ENCODE data around the gene TMEM272.

The TMEM272 gene

DNA sequence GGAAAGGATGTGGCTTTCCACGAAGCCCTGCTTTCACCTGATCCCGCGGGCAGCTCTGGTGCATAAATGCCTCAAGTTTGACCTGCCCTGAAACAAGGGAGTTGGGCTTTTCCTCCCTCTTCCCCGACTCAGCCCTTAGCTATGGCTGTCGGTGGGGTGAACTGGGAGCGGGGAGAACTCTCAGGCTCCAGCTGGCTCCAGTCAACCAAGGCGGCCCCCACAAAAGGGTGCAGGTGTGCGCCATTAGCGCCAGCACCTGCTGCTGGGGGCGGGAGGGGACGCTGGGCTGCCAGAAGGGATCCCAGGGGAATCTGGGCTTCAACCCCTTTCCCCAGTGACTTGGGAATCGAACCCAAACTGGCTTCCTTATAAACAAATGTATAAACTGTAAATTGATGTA lies 33.9 kb downstream of the TMEM272 start:
- DNase-seq (no peak), ATAC-seq (no peak)
- Mint-ChIP-seq H3K36me3 (ENCODE audit: low read depth) (peaks cover 9% of the 10 kb centered on the region), H3K9me3 (no peaks in the 10 kb centered on the region), H3K4me3 (no peak overlapping the region), H3K27ac (no peak overlapping the region), H3K27me3 (no peaks in the 10 kb centered on the region), H3K4me1 (peaks cover 54% of the 10 kb centered on the region)

DNA sequence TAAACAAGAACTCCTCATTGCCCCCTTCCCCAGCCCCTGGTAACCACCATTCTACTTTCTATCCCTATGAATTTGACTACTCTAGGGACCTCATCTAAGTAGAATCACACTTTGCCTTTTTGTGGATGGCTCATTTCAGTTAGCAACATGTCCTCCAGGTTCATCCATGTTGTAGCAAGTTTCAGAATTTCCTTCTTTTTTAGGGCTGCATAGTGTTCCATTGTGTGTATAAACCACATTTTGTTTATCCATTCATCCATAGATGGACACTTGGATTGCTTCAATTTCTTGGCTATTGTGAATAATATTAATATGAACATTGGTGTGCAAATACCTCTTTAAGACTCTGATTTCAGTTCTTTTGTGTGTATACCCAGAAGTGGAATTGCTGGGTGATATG lies 36.2 kb downstream of the TMEM272 start:
- Mint-ChIP-seq H3K36me3 (ENCODE audit: low read depth) (peaks cover 9% of the 10 kb centered on the region), H3K4me3 (no peak overlapping the region), H3K4me1 (peaks cover 51% of the 10 kb centered on the region), H3K9me3 (no peaks in the 10 kb centered on the region), H3K27ac (peak overlapping the region; percentile 42), H3K27me3 (no peaks in the 10 kb centered on the region)
- DNase-seq (no peak), ATAC-seq (no peak)

DNA sequence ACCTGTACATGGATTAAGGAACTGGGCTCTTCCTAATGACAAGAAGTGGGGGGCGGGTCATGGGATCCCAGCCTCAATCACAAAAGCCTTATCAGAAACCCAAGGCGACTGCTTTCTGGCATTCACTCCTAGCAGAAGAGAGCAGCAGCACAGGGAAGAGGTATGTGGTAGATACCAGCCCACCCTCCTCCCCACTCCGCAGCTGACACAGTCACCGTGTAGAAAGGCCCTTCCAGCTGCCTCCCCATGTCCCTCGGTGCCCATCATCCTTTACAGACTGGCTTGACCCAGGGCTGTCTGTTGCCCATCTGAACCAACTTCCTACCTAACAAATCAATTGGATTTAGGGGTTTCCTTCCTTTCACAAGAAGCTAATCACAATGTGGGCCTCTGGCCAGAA lies 37.9 kb downstream of the TMEM272 start:
- Mint-ChIP-seq H3K4me1 (peaks cover 52% of the 10 kb centered on the region), H3K36me3 (ENCODE audit: low read depth) (peaks cover 9% of the 10 kb centered on the region), H3K27me3 (no peaks in the 10 kb centered on the region), H3K4me3 (no peak overlapping the region), H3K9me3 (no peaks in the 10 kb centered on the region), H3K27ac (no peak overlapping the region)
- ATAC-seq = no peak
- no peak for DNase-seq

DNA sequence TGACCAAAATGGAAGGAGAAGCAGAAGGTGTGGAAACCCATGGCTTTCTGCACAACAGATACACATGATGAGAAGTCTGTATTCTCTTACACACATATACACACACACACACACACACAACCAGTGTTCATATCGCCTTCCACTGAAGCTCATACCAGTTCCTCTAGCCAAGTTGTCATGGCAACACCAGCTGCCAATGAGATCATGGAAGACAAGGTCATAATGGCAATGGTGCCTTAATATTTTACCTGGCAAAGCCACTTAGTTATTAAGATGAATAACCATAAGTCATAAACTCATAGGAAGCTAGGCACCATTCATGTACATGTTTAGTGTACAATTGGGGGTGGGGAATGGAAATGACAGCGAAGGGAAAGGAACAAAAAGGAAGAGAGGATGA lies 38.4 kb downstream of the TMEM272 start:
- no peak for DNase-seq
- ATAC-seq = no peak
- no peak overlapping the region for H3K4me3 Mint-ChIP-seq
- H3K27ac Mint-ChIP-seq = peak overlapping the region; percentile 59
- no peaks in the 10 kb centered on the region for H3K9me3 Mint-ChIP-seq
- H3K36me3 Mint-ChIP-seq (ENCODE audit: low read depth) = peaks cover 9% of the 10 kb centered on the region
- peaks cover 52% of the 10 kb centered on the region for H3K4me1 Mint-ChIP-seq
- H3K27me3 Mint-ChIP-seq = no peaks in the 10 kb centered on the region

DNA sequence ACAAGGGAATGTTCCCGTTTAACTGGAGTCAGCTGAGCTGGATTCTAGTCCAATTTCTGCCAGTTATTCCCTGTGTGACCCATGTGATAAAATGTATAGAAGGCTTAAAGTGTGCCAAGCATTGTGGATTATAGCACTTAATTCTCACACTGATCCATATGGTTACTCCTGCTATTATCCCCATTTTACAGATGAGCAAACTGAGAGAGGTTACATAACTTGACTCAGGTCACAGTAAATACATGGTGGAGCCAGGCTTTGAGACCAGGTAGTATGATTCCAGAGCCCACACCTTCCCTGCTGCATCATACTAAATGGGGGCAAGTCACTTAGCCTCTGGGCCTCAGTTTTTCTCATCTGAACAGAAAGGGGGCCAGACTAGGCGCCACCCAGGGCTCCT lies 39.1 kb downstream of the TMEM272 start:
- ATAC-seq = no peak

DNA sequence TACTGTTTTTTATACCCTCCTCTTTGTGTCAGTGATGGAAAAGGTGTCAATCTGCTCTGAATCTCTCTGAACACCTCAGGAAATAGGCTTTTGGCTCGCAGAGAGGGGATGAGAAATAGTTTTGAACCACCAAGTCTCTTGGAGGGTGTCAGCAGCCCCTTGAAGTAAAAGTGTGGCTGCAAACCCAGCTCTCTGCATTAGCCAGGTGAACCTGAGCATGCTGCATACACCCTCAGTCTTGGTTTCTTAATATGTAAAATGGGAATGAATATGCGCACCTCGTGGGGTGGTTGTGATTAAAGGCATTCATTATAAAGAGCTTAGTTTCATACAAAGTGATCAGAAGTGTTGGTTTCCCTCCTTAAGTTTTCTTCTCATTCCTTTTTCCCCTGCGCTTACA lies 39.7 kb downstream of the TMEM272 start:
- ATAC-seq (no peak), DNase-seq (no peak)
- Mint-ChIP-seq H3K4me1 (peaks cover 58% of the 10 kb centered on the region), H3K27ac (peak overlapping the region; percentile 92), H3K27me3 (no peaks in the 10 kb centered on the region), H3K9me3 (no peaks in the 10 kb centered on the region), H3K4me3 (peak overlapping the region; percentile 91), H3K36me3 (ENCODE audit: low read depth) (peaks cover 9% of the 10 kb centered on the region)

More for the DNA sequence above, 39.1 kb downstream of the TMEM272 start:
- Mint-ChIP-seq H3K27ac (peak overlapping the region; percentile 92), H3K9me3 (no peaks in the 10 kb centered on the region), H3K4me3 (peak overlapping the region; percentile 91), H3K36me3 (ENCODE audit: low read depth) (peaks cover 9% of the 10 kb centered on the region), H3K4me1 (peaks cover 54% of the 10 kb centered on the region), H3K27me3 (no peaks in the 10 kb centered on the region)
- DNase-seq = no peak

DNA sequence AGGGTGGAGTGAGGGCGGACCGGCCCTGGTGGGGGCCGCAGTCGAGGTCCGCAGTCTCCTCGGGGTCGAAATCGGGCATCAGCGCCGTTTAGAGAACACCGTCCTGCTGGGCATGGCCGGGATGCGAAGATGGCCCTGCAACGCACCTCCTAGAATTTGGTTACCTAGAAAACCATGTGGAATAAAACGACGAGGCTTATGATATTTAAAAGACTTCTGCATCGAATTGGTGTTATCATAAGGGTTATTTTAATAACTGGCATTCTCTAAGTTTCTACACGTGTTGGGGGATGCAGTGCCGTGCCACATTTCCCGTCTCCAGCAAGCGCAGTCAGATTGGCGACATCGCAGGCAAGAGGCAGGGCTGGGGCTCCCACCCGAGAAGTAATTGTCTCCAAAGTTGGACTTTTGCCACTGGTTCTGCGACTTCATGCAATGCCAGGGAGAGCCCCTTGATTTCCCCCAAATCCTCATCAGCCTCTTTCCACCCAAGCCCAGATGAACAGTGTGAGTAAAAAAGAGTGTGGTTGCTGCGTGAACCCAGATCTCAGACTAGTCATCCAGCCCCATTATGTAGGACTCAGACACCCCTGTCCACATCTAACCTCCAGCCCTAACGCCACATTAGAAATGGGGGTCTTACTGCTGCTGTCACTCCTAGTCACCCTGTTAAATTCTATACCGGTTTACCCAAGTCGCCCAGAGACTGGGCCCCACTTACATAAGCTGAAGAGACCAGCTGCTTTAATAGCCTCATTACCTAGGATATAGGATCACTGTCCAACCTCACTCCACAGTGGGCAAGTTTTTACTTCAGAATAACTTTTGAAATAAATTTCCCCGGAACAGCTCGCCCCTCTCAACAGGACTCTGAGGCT lies 40.4 kb downstream of the TMEM272 start:
- H3K27me3 Mint-ChIP-seq = no peaks in the 10 kb centered on the region
- H3K36me3 Mint-ChIP-seq (ENCODE audit: low read depth) = peaks cover 9% of the 10 kb centered on the region
- peaks cover 60% of the 10 kb centered on the region for H3K4me1 Mint-ChIP-seq
- peak overlapping the region; percentile 91 for H3K4me3 Mint-ChIP-seq
- H3K27ac Mint-ChIP-seq = peak overlapping the region; percentile 92
- peak; percentile 38 for ATAC-seq
- peak; percentile 55 for DNase-seq
- no peaks in the 10 kb centered on the region for H3K9me3 Mint-ChIP-seq

DNA sequence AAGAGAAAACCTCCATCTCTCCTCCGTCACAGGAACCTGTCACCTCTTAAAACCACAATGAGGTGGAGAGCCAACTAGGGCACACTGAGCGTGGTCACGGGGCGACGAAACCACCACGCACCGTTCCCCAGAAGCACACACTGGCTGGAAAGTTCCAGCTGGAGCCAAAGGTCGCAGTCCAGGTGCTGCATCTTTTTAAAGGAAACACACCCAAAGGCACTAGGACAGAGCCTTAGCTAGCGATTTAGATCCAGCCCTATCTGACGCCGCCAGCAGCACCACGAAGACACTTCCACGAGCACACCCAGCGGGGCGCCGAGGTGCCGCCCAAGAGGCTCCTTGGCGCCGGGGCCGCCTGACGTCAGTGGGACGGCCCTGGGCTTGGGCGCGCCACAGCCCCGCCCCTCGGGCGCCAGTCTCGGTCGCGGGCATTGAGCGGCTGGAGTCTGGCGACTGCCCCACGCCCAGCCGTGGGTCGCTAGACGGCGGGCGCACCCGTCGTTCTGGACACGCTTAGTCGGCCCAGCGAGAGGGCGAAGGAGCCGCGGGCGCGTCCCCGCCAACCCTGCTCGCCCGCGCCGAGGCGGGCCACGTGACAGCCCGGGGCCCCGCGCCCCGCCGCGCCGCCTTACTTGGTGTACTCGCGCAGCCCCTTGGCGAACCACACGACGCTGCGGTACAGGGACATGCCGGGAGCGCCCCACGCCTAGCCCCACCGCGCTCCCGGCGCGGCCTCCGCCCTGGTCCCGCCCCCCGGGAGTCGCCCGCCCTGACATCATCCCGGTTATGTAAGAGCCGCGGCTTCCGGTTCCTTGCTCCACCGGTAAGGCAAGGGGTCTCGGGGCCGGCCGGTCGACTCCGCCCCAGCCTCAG lies 41.3 kb downstream of the TMEM272 start, which contains the start of gene DHRS12:
DHRS12 (minus strand) TSS at position 742 of the 873 bp plus-strand sequence. CDS start 4,504 bp downstream, outside the sequence.
- ATAC-seq (peak; percentile 69), DNase-seq (peak; percentile 86)
- peak within 1 kb of the TSS; percentile 91 for H3K4me3 Mint-ChIP-seq
- no peaks in the 10 kb centered on the region for H3K9me3 Mint-ChIP-seq
- peak within 1 kb of the TSS; percentile 99 for H3K27ac Mint-ChIP-seq
- H3K4me1 Mint-ChIP-seq = peaks cover 60% of the 10 kb centered on the region
- no peaks in the 10 kb centered on the region for H3K27me3 Mint-ChIP-seq
- peaks cover 1% of the 10 kb centered on the region for H3K36me3 Mint-ChIP-seq (ENCODE audit: low read depth)

DNA sequence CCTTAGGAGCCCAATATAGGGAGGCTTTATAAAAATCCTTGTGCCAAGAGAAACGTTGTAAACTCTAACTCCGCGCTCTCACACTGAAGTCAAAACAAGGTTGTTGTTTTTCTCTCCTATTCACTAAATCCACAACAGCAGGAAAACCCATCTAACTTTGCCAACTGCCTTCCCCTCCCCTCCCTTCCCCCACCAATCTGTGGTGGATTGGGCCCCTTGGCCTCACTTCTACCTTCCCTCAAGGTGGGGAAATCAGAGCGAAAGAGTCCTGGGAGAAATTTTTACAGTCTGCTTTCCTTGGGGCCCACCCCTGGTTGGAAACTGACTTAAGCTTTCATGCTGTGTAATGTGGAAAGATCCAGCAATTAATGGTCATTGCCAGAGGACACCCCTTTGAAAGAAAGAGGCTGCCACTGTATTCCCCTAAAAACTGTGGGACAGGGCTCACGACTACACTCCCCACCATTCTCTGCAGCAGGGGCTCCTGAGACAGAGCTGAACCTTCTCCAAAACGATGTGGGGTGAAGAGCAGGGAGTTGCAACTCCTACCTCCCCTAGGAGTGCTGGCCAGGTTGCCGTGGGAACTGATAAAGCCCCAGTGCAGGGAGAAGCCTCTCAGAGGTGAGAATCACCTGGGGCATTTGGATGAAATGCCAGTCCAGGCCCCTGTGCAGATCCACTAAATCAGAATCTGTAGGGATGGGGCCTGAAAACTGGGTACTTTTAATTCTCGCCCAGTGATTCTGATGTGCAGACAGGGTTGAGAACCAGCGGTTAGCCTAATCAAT lies 42.2 kb downstream of the TMEM272 start:
- peaks cover 61% of the 10 kb centered on the region for H3K4me1 Mint-ChIP-seq
- H3K9me3 Mint-ChIP-seq = no peaks in the 10 kb centered on the region
- no peaks in the 10 kb centered on the region for H3K27me3 Mint-ChIP-seq
- DNase-seq (no peak), ATAC-seq (no peak)
- no peaks in the 10 kb centered on the region for H3K36me3 Mint-ChIP-seq (ENCODE audit: low read depth)
- peak overlapping the region; percentile 91 for H3K4me3 Mint-ChIP-seq
- H3K27ac Mint-ChIP-seq = peak overlapping the region; percentile 99

DNA sequence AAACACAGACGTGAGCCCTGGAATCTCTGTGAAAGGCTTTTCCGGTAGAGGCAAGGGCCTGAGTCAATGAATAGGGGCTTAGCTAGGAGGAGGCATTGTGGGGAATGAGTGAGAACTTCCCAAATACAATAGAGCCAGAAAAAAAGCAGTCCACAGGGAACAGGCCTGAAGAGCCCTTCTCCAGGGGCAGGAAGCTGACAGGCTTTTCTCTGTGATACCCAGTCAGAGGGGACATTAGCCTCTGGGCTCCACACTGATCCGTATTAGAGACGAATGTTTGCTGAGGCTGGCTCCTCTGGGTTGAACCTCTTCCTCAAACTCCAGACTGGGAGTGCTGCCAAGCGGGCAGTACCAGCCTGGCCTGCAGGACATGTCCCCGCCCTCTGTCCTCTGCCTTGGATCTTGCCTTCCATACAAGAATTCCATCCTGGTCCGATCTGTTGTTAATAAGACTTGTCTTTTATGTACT lies 43.3 kb downstream of the TMEM272 start:
- H3K4me3 Mint-ChIP-seq = peak overlapping the region; percentile 91
- peak overlapping the region; percentile 99 for H3K27ac Mint-ChIP-seq
- H3K36me3 Mint-ChIP-seq (ENCODE audit: low read depth) = no peaks in the 10 kb centered on the region
- no peaks in the 10 kb centered on the region for H3K9me3 Mint-ChIP-seq
- ATAC-seq (no peak), DNase-seq (no peak)
- no peaks in the 10 kb centered on the region for H3K27me3 Mint-ChIP-seq
- H3K4me1 Mint-ChIP-seq = peaks cover 64% of the 10 kb centered on the region

DNA sequence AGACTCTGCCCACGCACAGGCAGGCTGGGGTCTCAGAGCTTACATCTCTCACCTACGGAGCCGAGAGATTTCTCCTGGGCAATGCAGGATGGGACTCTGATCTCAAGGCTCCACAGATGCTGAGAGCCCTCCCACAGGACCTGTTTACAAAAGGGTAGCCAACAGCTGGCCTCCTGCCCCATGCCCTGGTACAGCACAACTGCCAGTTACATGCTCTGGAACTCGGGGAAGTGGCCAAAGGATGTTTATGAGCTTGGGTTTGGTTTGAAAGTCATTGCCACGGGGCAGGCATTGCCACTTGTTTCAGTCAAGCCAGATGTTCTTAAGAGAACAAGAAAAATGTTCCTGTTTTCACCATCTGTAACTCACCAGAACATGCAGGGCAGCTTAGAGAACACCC lies 44.5 kb downstream of the TMEM272 start:
- H3K36me3 Mint-ChIP-seq (ENCODE audit: low read depth) = no peaks in the 10 kb centered on the region

DNA sequence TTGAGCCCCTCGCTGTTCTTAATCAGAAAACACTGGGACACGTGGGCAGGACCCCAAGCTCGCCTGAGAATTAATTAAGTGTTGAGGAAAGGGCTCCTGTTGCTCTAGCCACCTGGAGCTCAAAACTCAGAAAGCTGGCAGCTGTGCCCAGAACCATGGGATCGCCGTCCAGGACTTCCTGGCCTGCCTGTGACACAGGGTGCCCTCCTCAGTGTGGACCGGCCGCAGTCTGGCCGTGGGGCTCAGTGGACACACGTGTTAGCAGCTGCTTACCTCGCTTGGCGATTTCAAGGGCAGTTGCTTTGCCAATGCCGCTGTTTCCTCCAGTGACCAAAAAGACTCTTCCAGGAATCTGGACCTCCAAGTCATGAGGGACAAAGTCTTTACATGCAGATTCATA lies 45.7 kb downstream of the TMEM272 start:
- Mint-ChIP-seq H3K27me3 (no peaks in the 10 kb centered on the region), H3K4me1 (peaks cover 55% of the 10 kb centered on the region), H3K36me3 (ENCODE audit: low read depth) (no peaks in the 10 kb centered on the region), H3K27ac (no peak overlapping the region), H3K4me3 (no peak overlapping the region), H3K9me3 (no peaks in the 10 kb centered on the region)
- no peak for DNase-seq
- ATAC-seq = no peak

More for the DNA sequence above, 44.5 kb downstream of the TMEM272 start:
- Mint-ChIP-seq H3K27me3 (no peaks in the 10 kb centered on the region), H3K9me3 (no peaks in the 10 kb centered on the region), H3K4me3 (no peak overlapping the region), H3K4me1 (peaks cover 62% of the 10 kb centered on the region), H3K27ac (no peak overlapping the region)
- DNase-seq (no peak), ATAC-seq (no peak)

DNA sequence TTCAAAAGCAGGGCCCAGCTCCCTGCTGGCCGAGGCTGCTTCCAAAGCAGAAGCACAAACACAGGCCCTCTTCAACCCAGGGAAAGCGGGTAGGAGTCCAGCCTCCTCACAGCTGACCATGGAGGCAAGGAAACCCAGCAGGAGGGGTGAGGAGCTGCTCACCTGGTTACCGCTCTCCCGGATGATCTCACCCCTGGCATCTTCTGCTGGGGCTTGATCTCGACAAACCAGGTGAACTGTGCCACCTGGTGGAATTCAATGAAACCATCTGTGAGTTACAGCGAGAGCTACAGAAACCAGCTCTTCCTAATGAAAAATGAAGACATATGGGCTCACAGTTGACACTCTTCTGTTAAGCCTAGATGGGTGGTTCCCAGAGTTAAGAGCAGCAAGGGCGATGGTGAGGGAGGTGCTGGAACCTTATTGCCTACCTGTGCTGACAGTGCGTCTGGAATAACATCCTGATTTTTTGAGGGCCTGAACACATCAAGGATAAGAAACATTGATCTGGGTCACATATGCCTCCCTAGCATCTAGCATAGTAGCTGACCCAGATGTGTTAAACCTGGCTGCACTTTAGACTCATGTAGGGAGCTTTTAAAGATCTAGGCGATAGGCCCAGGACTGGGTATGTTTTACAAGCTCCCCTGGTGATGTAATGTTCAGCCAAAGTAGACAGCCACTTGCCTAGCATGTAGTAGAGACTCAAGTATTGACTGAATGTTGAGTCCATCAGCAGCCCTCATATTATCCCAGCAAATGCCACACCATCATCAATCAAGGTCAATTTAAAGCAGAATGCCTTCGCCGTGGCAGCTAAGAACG lies 47.1 kb downstream of the TMEM272 start:
- DNase-seq = peak; percentile 44
- Mint-ChIP-seq H3K27ac (no peak overlapping the region), H3K4me3 (no peak overlapping the region), H3K9me3 (no peaks in the 10 kb centered on the region), H3K27me3 (no peaks in the 10 kb centered on the region), H3K4me1 (peaks cover 62% of the 10 kb centered on the region), H3K36me3 (ENCODE audit: low read depth) (peaks cover 6% of the 10 kb centered on the region)
- ATAC-seq = peak; percentile 44
